ENCODE measurements around the gene GPR18. TPM values are rescaled to one million over a fixed set of nuclear protein-coding genes. Genes with fewer than 3 reads are reported as not detected.

Gene GPR18, protein sequence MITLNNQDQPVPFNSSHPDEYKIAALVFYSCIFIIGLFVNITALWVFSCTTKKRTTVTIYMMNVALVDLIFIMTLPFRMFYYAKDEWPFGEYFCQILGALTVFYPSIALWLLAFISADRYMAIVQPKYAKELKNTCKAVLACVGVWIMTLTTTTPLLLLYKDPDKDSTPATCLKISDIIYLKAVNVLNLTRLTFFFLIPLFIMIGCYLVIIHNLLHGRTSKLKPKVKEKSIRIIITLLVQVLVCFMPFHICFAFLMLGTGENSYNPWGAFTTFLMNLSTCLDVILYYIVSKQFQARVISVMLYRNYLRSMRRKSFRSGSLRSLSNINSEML
- total RNA-seq (ENCODE audit: low replicate concordance): not detected in 2 replicates

DNA sequence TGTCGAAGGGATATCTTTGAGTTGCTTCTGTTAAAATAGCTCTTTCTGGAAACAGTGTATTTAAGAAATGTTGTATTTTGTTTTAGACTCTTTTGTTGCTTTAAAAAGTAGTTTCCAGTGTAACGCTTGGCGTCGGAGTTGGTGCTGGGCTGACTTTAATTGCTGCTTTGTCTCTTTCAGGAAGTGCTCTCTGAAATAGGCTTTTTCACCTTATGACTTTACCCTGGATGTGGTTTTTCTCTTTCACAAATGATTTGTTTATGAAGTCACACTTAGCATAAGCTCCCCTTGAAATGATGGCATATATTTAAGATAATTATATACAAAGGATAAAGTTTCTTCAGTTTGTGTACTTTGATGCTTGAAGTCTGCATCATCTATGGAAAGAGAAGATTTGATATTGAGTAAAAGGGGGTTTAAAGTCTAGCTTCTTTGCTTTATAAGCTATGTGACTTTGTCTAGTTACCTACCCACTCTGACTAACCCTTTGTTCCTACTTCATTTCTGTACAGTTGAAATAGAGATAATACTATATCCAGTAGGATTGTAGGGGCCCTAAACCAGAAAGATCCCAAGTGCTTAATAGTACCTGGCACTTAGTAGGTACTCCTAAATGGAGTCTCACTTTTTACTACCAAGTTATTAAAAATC is at the start of gene GPR18:
Gene GPR18, minus strand, starts transcription at position 170 of the 651 bp plus-strand sequence. CDS start 2,507 bp downstream, outside the sequence.
- TF ChIP-seq, protein P1, sequence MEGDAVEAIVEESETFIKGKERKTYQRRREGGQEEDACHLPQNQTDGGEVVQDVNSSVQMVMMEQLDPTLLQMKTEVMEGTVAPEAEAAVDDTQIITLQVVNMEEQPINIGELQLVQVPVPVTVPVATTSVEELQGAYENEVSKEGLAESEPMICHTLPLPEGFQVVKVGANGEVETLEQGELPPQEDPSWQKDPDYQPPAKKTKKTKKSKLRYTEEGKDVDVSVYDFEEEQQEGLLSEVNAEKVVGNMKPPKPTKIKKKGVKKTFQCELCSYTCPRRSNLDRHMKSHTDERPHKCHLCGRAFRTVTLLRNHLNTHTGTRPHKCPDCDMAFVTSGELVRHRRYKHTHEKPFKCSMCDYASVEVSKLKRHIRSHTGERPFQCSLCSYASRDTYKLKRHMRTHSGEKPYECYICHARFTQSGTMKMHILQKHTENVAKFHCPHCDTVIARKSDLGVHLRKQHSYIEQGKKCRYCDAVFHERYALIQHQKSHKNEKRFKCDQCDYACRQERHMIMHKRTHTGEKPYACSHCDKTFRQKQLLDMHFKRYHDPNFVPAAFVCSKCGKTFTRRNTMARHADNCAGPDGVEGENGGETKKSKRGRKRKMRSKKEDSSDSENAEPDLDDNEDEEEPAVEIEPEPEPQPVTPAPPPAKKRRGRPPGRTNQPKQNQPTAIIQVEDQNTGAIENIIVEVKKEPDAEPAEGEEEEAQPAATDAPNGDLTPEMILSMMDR (IDR thresholded peaks at IDR 0.05; ENCODE audit: insufficient read depth, low read length): no peak
- DNase-seq (ENCODE audit: low read depth): no peak
- no peak within 1 kb of the TSS for H3K4me3 ChIP-seq (ENCODE audit: low read depth, low read length)

DNA sequence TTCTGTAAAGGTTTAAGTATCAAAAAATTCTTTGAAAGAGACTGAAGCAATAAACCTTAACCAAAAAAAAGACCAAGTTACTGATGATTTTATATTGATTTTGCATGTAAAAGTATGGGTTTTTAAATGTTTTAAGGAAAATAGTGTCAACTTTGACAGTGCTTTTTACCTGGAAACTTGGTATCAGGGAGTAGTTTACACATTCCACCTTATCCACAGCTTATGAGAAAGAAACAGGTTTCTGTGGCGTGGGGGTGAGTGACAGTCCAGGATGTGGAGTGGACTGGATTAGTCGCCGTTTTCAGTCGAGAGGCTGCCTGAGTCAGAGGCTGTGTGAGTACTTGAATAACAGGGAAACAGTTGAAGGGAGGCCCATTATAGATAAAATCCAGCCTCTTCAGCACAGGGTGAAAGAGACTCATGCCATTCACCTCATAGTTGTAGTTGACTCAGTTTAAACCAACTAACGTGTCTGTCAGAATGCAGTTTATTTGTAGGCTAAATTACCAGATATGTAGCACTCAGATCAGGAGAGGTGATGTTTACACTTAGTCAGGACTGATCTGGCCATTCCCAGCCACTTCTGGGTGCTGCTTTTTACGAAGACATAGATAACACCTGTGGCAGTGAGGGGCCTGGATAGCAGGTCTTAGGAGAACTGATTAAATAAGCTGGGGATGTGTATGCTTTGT is 49.6 kb upstream of the GPR18 start:
- TF ChIP-seq, protein P1 (IDR thresholded peaks at IDR 0.05; ENCODE audit: insufficient read depth, low read length): no peak
- peak; percentile 61 for DNase-seq (ENCODE audit: low read depth)
- H3K4me3 ChIP-seq (ENCODE audit: low read depth, low read length): no peak overlapping the region

DNA sequence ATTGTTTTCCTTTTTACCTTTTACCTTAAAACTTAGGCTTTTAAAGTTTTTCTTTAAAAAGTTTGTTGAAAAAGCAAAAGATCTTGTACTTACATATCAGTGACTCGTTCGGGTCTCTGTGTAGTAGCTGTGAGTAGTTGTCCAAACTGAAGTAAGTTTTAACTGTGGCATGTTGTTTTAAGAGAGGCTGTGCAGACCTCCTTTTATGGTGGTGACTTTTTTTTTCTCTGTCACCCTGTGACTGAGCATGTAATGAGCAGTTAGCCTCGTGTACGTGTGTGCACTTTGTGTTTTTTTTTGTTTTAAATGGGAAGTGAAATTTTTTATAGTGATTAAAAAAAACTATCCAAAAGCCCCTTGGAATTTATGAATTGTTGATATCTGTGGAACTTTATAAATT is 49.1 kb upstream of the GPR18 start, which contains the start of gene GPR183:
Gene GPR183, minus strand, starts transcription at position 153 of the 400 bp plus-strand sequence. CDS start 11,254 bp downstream, outside the sequence.
- TF ChIP-seq, protein P1 (IDR thresholded peaks at IDR 0.05; ENCODE audit: insufficient read depth, low read length): no peak
- H3K4me3 ChIP-seq (ENCODE audit: low read depth, low read length): no peak within 1 kb of the TSS
- DNase-seq (ENCODE audit: low read depth): no peak

DNA sequence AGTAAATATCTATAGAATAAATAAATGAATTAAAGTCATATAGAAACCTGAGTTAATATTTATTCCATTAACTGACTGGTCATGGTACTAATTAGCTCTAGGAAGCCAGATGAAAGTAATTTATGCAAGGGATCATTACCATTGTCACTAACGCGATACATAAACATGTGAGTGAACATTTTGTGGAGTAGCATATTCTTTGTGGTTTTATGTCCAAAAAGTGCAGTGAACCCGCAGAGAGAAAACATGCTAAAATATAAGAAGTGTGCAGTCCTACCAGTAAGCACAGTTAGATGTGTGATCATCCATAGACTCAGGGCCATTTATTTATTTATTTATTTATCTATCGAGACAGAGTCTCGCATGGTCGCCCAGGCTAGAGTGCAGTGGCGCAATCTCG is 47.4 kb upstream of the GPR18 start:
- TF ChIP-seq, protein P1 (IDR thresholded peaks at IDR 0.05; ENCODE audit: insufficient read depth, low read length): no peak
- H3K4me3 ChIP-seq (ENCODE audit: low read depth, low read length): no peak overlapping the region
- DNase-seq (ENCODE audit: low read depth): no peak

DNA sequence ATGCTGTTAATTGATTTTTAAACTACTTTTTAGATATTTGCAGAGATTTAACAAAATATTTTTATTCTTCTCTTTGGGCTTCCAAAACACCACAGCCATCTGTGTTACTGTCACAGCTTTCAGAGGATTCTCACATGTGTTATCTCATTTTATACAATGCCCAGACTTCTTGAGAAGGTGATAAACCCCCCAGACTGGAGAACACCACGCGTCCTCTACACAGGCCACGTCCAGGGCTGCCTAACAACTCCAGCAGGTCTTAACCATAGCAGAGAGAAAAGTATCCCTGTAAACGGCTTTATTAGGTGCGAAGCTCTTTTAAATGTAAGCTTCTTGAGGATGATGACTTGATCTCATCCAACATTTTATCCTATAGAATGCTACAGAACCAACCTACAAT is 47.0 kb upstream of the GPR18 start:
- TF ChIP-seq, protein P1 (IDR thresholded peaks at IDR 0.05; ENCODE audit: insufficient read depth, low read length): no peak
- DNase-seq (ENCODE audit: low read depth): no peak
- H3K4me3 ChIP-seq (ENCODE audit: low read depth, low read length): no peak overlapping the region

DNA sequence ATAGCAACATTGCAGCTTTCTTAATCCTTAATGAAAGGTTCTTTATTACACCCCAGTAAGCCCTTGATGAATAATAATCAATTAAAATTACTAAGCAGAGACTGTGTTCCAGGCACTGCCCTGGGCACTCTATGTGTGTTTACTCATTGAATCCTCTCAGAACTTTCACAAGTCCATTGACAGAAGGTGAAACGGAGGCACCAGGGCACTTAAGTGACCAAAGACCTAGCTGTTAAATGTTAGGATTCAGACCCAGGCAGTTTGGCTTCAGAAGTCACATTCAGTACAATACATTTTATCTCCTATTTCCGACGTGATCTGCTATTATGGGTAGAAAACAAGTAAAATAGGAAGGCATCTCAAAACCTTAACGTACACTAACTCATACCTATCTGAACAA is 46.4 kb upstream of the GPR18 start:
- TF ChIP-seq, protein P1 (IDR thresholded peaks at IDR 0.05; ENCODE audit: insufficient read depth, low read length): no peak
- DNase-seq (ENCODE audit: low read depth): no peak
- no peak overlapping the region for H3K4me3 ChIP-seq (ENCODE audit: low read depth, low read length)
